ENCODE results near the gene TMEM178B.

- TF ChIP-seq YY1 (IDR thresholded peaks at IDR 0.05; ENCODE audit: insufficient read depth, insufficient read length) (no peak), ZNF274 (IDR thresholded peaks at IDR 0.05; ENCODE audit: low read depth, low read length) (no peak), SUZ12 (IDR thresholded peaks at IDR 0.05; ENCODE audit: extremely low read depth, insufficient read depth, insufficient read length) (no peak)
Measured at GRCh38 chr7:141154131-141154732, 80.4 kb downstream of the TMEM178B start.

Measured in NT2/D1 (cell line).